Measurements from ENCODE around the gene PPP1R16B. TPM values are rescaled to one million over a fixed set of nuclear protein-coding genes. Genes with fewer than 3 reads are reported as not detected.
"Not testable (repeated sequence)": the region's sequence is repeated elsewhere in the genome, so short reads cannot be mapped to it uniquely, and the experiment has no call there.

PPP1R16B gene
- total and polyA plus RNA-seq, 2 experiments from 2014 or later = 0.28 to 0.33 TPM

DNA sequence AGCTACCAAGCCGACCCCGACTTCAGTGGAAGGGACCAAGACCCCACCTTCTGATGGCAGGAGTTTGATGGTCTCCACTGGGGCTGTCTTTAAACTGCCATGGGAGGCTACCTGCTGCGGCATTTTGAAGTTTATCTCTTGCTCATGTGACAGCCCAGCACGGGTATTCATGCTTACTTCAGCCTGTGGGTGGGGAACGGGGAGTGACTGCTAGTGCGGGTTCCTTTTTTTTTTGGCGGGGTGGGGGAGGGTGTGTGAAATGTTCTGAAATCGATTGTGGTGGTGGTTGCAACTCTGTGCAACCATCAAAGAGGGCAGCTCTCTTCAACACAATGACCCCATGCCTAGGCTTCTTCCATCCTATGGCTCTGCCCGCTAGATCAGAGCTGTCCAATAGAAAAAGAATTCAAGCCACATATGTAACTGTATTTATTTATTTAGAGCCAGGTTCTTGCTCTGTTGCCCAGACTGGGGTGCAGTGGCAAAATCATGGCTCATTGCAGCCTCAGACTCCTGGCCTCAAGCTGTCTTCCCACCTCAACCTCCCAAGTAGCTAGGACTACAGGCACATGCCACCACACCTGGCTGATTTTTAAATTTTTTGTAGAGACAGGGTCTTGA, 53.7 kb downstream of the PPP1R16B start:
- Histone ChIP-seq H4K20me1 (ENCODE audit: insufficient read depth, poor library complexity, severe bottlenecking) (no peaks in the 10 kb centered on the region), H3K4me3 (no peak overlapping the region), H3K27me3 (no peaks in the 10 kb centered on the region), H3K9me3 (ENCODE audit: low read depth) (no peaks in the 10 kb centered on the region), H3K4me2 (no peak overlapping the region), H3K9me2 (replicated peaks; ENCODE audit: insufficient read depth) (no peaks in the 10 kb centered on the region), H3K4me1 (ENCODE audit: insufficient read depth) (no peaks in the 10 kb centered on the region), H3K27ac (no peak overlapping the region), H2AFZ (no peak overlapping the region), H3K36me3 (replicated peaks; ENCODE audit: insufficient read depth, low read depth) (no peaks in the 10 kb centered on the region), H3K79me2 (no peaks in the 10 kb centered on the region)
- DNase-seq (ENCODE audit: low spot score) = no peak
- TF ChIP-seq, protein P1, sequence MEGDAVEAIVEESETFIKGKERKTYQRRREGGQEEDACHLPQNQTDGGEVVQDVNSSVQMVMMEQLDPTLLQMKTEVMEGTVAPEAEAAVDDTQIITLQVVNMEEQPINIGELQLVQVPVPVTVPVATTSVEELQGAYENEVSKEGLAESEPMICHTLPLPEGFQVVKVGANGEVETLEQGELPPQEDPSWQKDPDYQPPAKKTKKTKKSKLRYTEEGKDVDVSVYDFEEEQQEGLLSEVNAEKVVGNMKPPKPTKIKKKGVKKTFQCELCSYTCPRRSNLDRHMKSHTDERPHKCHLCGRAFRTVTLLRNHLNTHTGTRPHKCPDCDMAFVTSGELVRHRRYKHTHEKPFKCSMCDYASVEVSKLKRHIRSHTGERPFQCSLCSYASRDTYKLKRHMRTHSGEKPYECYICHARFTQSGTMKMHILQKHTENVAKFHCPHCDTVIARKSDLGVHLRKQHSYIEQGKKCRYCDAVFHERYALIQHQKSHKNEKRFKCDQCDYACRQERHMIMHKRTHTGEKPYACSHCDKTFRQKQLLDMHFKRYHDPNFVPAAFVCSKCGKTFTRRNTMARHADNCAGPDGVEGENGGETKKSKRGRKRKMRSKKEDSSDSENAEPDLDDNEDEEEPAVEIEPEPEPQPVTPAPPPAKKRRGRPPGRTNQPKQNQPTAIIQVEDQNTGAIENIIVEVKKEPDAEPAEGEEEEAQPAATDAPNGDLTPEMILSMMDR (IDR thresholded peaks at IDR 0.05; ENCODE audit: poor library complexity) = no peak
- TF ChIP-seq EZH2phosphoT487 (IDR thresholded peaks at IDR 0.05; ENCODE audit: low read depth, severe bottlenecking, unreplicated experiment) (no peak), EZH2 (IDR thresholded peaks at IDR 0.05; ENCODE audit: borderline replicate concordance) (no peak)
- WGBS (ENCODE audit: low lambda C conversion rate, missing lambda C conversion rate) = 83% methylated on average over 9 of the region's 9 CpGs

DNA sequence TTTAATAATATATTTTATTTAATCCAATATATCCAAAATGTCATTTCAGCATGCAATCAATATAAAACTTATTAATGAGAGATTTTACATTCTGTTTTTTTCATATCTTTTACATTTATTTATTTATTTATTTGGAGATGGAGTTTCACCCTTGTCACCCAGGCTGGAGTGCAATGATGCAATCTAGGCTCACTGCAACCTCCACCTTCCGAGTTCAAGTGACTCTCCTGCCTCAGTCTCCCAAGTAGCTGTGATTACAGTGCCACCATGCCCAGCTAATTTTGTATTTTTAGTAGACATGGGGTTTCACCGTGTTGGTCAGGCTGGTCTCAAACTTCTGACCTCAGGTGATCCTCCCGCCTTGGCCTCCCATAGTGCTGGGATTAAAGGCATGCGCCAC, 54.4 kb downstream of the PPP1R16B start:
- not testable (repeated sequence) for H3K9me3 ChIP-seq (ENCODE audit: low read depth); H3K27me3 ChIP-seq; H3K36me3 ChIP-seq (replicated peaks; ENCODE audit: insufficient read depth, low read depth); H4K20me1 ChIP-seq (ENCODE audit: insufficient read depth, poor library complexity, severe bottlenecking); H3K4me3 ChIP-seq; H3K9me2 ChIP-seq (replicated peaks; ENCODE audit: insufficient read depth); DNase-seq (ENCODE audit: low spot score); H3K27ac ChIP-seq; H2AFZ ChIP-seq; H3K4me1 ChIP-seq (ENCODE audit: insufficient read depth); H3K79me2 ChIP-seq; H3K4me2 ChIP-seq
- WGBS (ENCODE audit: low lambda C conversion rate, missing lambda C conversion rate) = 87% methylated on average over 4 of the region's 4 CpGs

DNA sequence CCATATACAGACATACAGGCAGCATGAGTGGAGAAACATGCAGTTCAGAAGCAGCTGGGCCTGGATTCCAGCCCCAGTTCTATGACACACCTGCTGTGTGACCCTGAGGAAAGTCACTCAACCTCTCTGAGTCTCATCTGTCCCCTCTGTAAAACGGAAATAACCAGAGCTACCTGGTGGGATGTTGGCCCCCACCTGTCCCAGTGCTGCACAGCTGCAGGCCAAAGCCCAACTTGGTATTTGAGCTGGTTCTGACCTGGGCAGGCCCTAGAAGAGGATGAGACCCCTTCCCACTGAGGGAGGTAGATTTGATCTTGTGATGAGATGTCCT, 55.5 kb downstream of the PPP1R16B start:
- H3K27ac ChIP-seq = no peak overlapping the region
- no peak overlapping the region for H3K4me3 ChIP-seq
- H3K9me3 ChIP-seq (ENCODE audit: low read depth) = no peaks in the 10 kb centered on the region
- TF ChIP-seq EZH2 (IDR thresholded peaks at IDR 0.05; ENCODE audit: borderline replicate concordance) (no peak), EZH2phosphoT487 (IDR thresholded peaks at IDR 0.05; ENCODE audit: low read depth, severe bottlenecking, unreplicated experiment) (no peak)
- TF ChIP-seq, protein P1 (IDR thresholded peaks at IDR 0.05; ENCODE audit: poor library complexity) = no peak
- H3K9me2 ChIP-seq (replicated peaks; ENCODE audit: insufficient read depth) = no peaks in the 10 kb centered on the region
- no peaks in the 10 kb centered on the region for H3K4me1 ChIP-seq (ENCODE audit: insufficient read depth)
- H3K4me2 ChIP-seq = no peak overlapping the region
- H3K27me3 ChIP-seq = no peaks in the 10 kb centered on the region
- no peak for DNase-seq (ENCODE audit: low spot score)
- H2AFZ ChIP-seq = no peak overlapping the region
- WGBS (ENCODE audit: low lambda C conversion rate, missing lambda C conversion rate) = 78% methylated on average over 1 of the region's 1 CpG
- H3K79me2 ChIP-seq = no peaks in the 10 kb centered on the region
- no peaks in the 10 kb centered on the region for H3K36me3 ChIP-seq (replicated peaks; ENCODE audit: insufficient read depth, low read depth)
- no peaks in the 10 kb centered on the region for H4K20me1 ChIP-seq (ENCODE audit: insufficient read depth, poor library complexity, severe bottlenecking)

DNA sequence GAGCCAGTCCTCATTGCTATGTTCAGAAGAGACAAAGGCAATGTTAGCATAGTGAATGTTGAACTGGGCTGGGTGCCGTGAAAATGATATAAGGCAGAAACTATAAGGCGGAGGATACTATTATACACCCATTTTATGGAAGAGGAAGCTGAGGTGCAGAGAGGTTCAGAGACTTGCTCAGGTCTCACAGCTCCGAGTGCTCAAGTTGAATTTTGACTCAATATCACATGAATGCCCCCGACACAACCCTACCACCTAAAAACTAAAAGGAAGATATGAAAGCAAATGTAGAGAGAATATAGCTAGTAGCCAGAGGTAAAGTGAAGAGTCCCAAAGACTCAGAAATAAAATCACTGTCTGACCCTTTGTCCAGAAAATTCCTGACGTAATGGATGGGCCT, 56.7 kb downstream of the PPP1R16B start:
- Histone ChIP-seq H3K9me2 (replicated peaks; ENCODE audit: insufficient read depth) (no peaks in the 10 kb centered on the region), H3K4me3 (no peak overlapping the region), H3K36me3 (replicated peaks; ENCODE audit: insufficient read depth, low read depth) (no peaks in the 10 kb centered on the region), H2AFZ (no peak overlapping the region), H3K4me1 (ENCODE audit: insufficient read depth) (no peaks in the 10 kb centered on the region), H3K27me3 (no peaks in the 10 kb centered on the region), H4K20me1 (ENCODE audit: insufficient read depth, poor library complexity, severe bottlenecking) (no peaks in the 10 kb centered on the region), H3K4me2 (no peak overlapping the region), H3K79me2 (no peaks in the 10 kb centered on the region), H3K27ac (no peak overlapping the region), H3K9me3 (ENCODE audit: low read depth) (no peaks in the 10 kb centered on the region)
- no peak for DNase-seq (ENCODE audit: low spot score)
- TF ChIP-seq EZH2phosphoT487 (IDR thresholded peaks at IDR 0.05; ENCODE audit: low read depth, severe bottlenecking, unreplicated experiment) = no peak
- no peak for TF ChIP-seq EZH2 (IDR thresholded peaks at IDR 0.05; ENCODE audit: borderline replicate concordance)
- TF ChIP-seq, protein P1 (IDR thresholded peaks at IDR 0.05; ENCODE audit: poor library complexity) = no peak
- WGBS (ENCODE audit: low lambda C conversion rate, missing lambda C conversion rate) = 95% methylated on average over 5 of the region's 5 CpGs
